Urinary bladder (tissue), 4 donors: ENCODE measurements around the gene NUCKS1. TPM values are rescaled to one million over a fixed set of nuclear protein-coding genes. Genes with fewer than 3 reads are reported as not detected.

Experiments used
- DNase-seq: peaks from one replicate; pipeline ENCODE4 v3.0.0-alpha.2; 2015; ENCODE audit errors: extremely low spot score
- H3K27ac ChIP-seq: one replicate; pipeline ENCODE4 v1.5.1; 2013; ENCODE audit warnings: low read depth, mild to moderate bottlenecking, moderate library complexity
- H3K36me3 ChIP-seq: one replicate; pipeline ENCODE4 v1.6.1; 2013; ENCODE audit warnings: mild to moderate bottlenecking, moderate library complexity; ENCODE audit not compliant: insufficient read depth
- H3K4me1 ChIP-seq: one replicate; pipeline ENCODE4 v1.6.1; 2013; ENCODE audit warnings: mild to moderate bottlenecking, moderate library complexity; ENCODE audit not compliant: insufficient read depth
- H3K4me3 ChIP-seq: one replicate; pipeline ENCODE4 v1.5.1; 2013; ENCODE audit warnings: low read depth, low read length
- WGBS: extraction: QIAGEN DNeasy Blood & Tissue Kit; methylation state at CpG from one replicate; pipeline ENCODE4 v1.1.7; 2013; 5-methylcytosine and 5-hydroxymethylcytosine counted together
- polyA plus RNA-seq: library from polyadenylated mRNA; stranded (reverse); fragments of 200-250 nt; gene quantifications from one replicate; pipeline ENCODE4 v1.2.3, GENCODE V29; 2013
- total RNA-seq: library from RNA; depleted of rRNA; stranded (reverse); fragments of >200 nt; gene quantifications from one replicate; pipeline ENCODE4 v1.2.3, GENCODE V29; 2014
- donor health status: healthy with polysubstance abuse.
- donor health status: healthy.

Gene NUCKS1
- total and polyA plus RNA-seq, 2 donors = 79.9 to 287 TPM

- no peak for DNase-seq
- no peak overlapping the region for H3K4me3 ChIP-seq
- 87% methylated on average over 6 of the region's 6 CpGs for WGBS
- H3K36me3 ChIP-seq = no peaks in the 10 kb centered on the region
- H3K27ac ChIP-seq = no peak overlapping the region
- H3K4me1 ChIP-seq = no peaks in the 10 kb centered on the region
These were observed 57.6 kb downstream of the NUCKS1 start for GRCh38 chr1:205692423-205692822.

- Histone ChIP-seq H3K36me3 (no peaks in the 10 kb centered on the region), H3K4me1 (no peaks in the 10 kb centered on the region), H3K27ac (no peak overlapping the region), H3K4me3 (no peak overlapping the region)
- DNase-seq = no peak
- 84% methylated on average over 8 of the region's 8 CpGs for WGBS
These were observed 59.7 kb downstream of the NUCKS1 start for GRCh38 chr1:205690122-205690756.

- no peak for DNase-seq
- H3K27ac ChIP-seq = no peak overlapping the region
- H3K4me3 ChIP-seq = no peak overlapping the region
- 76% methylated on average over 5 of the region's 5 CpGs for WGBS
- no peaks in the 10 kb centered on the region for H3K4me1 ChIP-seq
- no peaks in the 10 kb centered on the region for H3K36me3 ChIP-seq
These were observed 60.5 kb downstream of the NUCKS1 start for GRCh38 chr1:205689479-205689878.

- Histone ChIP-seq H3K27ac (no peak overlapping the region), H3K4me3 (no peak overlapping the region), H3K4me1 (no peaks in the 10 kb centered on the region), H3K36me3 (no peaks in the 10 kb centered on the region)
- no peak for DNase-seq
- WGBS = 71% methylated on average over 7 of the region's 7 CpGs
These were observed 61.6 kb downstream of the NUCKS1 start for GRCh38 chr1:205688171-205689080.

GRCh38 chr1:205687242-205687641 lies 62.7 kb downstream of the NUCKS1 start:
- H3K4me1 ChIP-seq = no peaks in the 10 kb centered on the region
- H3K36me3 ChIP-seq = no peaks in the 10 kb centered on the region
- no peak for DNase-seq
- 75% methylated on average over 2 of the region's 2 CpGs for WGBS
- no peak overlapping the region for H3K27ac ChIP-seq
- no peak overlapping the region for H3K4me3 ChIP-seq

- no peak overlapping the region for H3K27ac ChIP-seq
- H3K4me1 ChIP-seq = no peaks in the 10 kb centered on the region
- no peak overlapping the region for H3K4me3 ChIP-seq
- DNase-seq = no peak
- WGBS = 79% methylated on average over 3 of the region's 3 CpGs
- H3K36me3 ChIP-seq = no peaks in the 10 kb centered on the region
These were observed 68.6 kb downstream of the NUCKS1 start for GRCh38 chr1:205681364-205681763.

- Histone ChIP-seq H3K36me3 (no peaks in the 10 kb centered on the region), H3K27ac (no peak within 1 kb of the TSS), H3K4me1 (no peaks in the 10 kb centered on the region), H3K4me3 (peak within 1 kb of the TSS; percentile 70)
- no peak for DNase-seq
- WGBS = under 1% methylated on average over 86 of the region's 86 CpGs
These were observed 69.7 kb downstream of the NUCKS1 start, which contains the start of gene SLC45A3 for GRCh38 chr1:205680073-205680851. Gene SLC45A3 (minus strand): TSS chr1:205680509. CDS start chr1:205664656, 15,853 bp downstream.

GRCh38 chr1:205678286-205679111 lies 71.5 kb downstream of the NUCKS1 start:
- 47% methylated on average over 10 of the region's 10 CpGs for WGBS
- H3K4me3 ChIP-seq = no peak overlapping the region

GRCh38 chr1:205677167-205677566 lies 72.8 kb downstream of the NUCKS1 start:
- DNase-seq = no peak
- Histone ChIP-seq H3K27ac (no peak overlapping the region), H3K36me3 (no peaks in the 10 kb centered on the region), H3K4me3 (no peak overlapping the region), H3K4me1 (no peaks in the 10 kb centered on the region)
- 67% methylated on average over 5 of the region's 5 CpGs for WGBS

More at GRCh38 chr1:205678286-205679111, 71.5 kb downstream of the NUCKS1 start:
- no peaks in the 10 kb centered on the region for H3K4me1 ChIP-seq
- H3K27ac ChIP-seq = no peak overlapping the region
- peak; percentile 26 for DNase-seq
- H3K36me3 ChIP-seq = no peaks in the 10 kb centered on the region

GRCh38 chr1:205676597-205676996 lies 73.4 kb downstream of the NUCKS1 start:
- WGBS = 67% methylated on average over 3 of the region's 3 CpGs
- Histone ChIP-seq H3K4me3 (no peak overlapping the region), H3K36me3 (no peaks in the 10 kb centered on the region), H3K27ac (no peak overlapping the region), H3K4me1 (no peaks in the 10 kb centered on the region)
- no peak for DNase-seq

GRCh38 chr1:205676002-205676401 lies 74.0 kb downstream of the NUCKS1 start:
- no peaks in the 10 kb centered on the region for H3K4me1 ChIP-seq
- H3K4me3 ChIP-seq = no peak overlapping the region
- no peak overlapping the region for H3K27ac ChIP-seq
- H3K36me3 ChIP-seq = no peaks in the 10 kb centered on the region
- no peak for DNase-seq
- WGBS = 96% methylated on average over 5 of the region's 5 CpGs

GRCh38 chr1:205675247-205675646 lies 74.7 kb downstream of the NUCKS1 start:
- DNase-seq = no peak
- no peaks in the 10 kb centered on the region for H3K4me1 ChIP-seq
- H3K4me3 ChIP-seq = no peak overlapping the region
- no peak overlapping the region for H3K27ac ChIP-seq
- 96% methylated on average over 4 of the region's 4 CpGs for WGBS
- no peaks in the 10 kb centered on the region for H3K36me3 ChIP-seq

GRCh38 chr1:205672970-205673369 lies 77.0 kb downstream of the NUCKS1 start:
- H3K36me3 ChIP-seq = no peaks in the 10 kb centered on the region
- no peak overlapping the region for H3K4me3 ChIP-seq
- no peak overlapping the region for H3K27ac ChIP-seq
- H3K4me1 ChIP-seq = no peaks in the 10 kb centered on the region
- DNase-seq = no peak
- WGBS = 71% methylated on average over 4 of the region's 4 CpGs
